Stimulated activated CD4-positive, alpha-beta T cell treated with anti-CD3 and anti-CD28 coated beads, Interleukin-15, amount 100 ng/mL, for 1 hour (primary cell): ENCODE results near the gene SNX9.

Experiments used
- DNase-seq, 2 donors: peaks; one replicate each; pipeline ENCODE4 v3.0.0-alpha.2; 2020; ENCODE audit warnings: low read depth in 1 of 2, low spot score in 1 of 2

Gene SNX9

GRCh38 chr6:157990321-157991066 is 167.4 kb downstream of the SNX9 start:
- DNase-seq = no peak

GRCh38 chr6:157991067-157991432 is 168.0 kb downstream of the SNX9 start:
- DNase-seq = no peak

- no peak for DNase-seq
Measured at GRCh38 chr6:157993076-157993475, 170.0 kb downstream of the SNX9 start.

- no peak for DNase-seq
Measured at GRCh38 chr6:157994125-157994795, 171.2 kb downstream of the SNX9 start.
